GM12874 (cell line): ENCODE data around the gene WFDC12.

ENCODE experiments used
- TF ChIP-seq, protein P1 (sequence below): IDR thresholded peaks from 2 replicates; pipeline ENCODE4 v1.5.1; 2011; ENCODE audit warnings: low read depth, mild to moderate bottlenecking, control low read depth, low read length, moderate library complexity; ENCODE audit not compliant: insufficient read depth

Gene WFDC12, protein sequence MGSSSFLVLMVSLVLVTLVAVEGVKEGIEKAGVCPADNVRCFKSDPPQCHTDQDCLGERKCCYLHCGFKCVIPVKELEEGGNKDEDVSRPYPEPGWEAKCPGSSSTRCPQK

GRCh38 chr20:45124365-45124764 lies at the start of gene WFDC12:
Gene WFDC12, minus strand, starts transcription at chr20:45124465. Its CDS starts 18 bp downstream, at chr20:45124447.
- TF ChIP-seq, protein P1, sequence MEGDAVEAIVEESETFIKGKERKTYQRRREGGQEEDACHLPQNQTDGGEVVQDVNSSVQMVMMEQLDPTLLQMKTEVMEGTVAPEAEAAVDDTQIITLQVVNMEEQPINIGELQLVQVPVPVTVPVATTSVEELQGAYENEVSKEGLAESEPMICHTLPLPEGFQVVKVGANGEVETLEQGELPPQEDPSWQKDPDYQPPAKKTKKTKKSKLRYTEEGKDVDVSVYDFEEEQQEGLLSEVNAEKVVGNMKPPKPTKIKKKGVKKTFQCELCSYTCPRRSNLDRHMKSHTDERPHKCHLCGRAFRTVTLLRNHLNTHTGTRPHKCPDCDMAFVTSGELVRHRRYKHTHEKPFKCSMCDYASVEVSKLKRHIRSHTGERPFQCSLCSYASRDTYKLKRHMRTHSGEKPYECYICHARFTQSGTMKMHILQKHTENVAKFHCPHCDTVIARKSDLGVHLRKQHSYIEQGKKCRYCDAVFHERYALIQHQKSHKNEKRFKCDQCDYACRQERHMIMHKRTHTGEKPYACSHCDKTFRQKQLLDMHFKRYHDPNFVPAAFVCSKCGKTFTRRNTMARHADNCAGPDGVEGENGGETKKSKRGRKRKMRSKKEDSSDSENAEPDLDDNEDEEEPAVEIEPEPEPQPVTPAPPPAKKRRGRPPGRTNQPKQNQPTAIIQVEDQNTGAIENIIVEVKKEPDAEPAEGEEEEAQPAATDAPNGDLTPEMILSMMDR, result no peak

DNA sequence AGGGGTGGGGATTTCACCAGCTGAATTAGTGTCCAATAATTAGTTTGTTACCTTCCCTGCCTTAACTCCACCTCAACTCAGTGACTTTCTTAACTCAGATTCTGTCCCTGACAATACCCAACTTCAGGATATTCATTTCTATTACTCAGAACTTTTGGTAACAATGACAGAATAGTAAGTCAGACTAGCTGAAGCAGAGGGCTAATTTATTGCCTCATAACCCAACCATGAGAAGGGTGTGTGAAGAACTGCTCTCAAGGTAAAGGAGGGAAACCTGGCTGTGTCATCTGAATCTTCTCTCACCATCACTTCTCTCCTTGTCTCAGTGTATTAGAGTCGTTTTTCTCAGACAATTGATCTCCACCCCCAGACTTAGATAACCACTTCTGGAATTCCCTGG lies 49.3 kb upstream of the WFDC12 start:
- TF ChIP-seq, protein P1, result no peak

DNA sequence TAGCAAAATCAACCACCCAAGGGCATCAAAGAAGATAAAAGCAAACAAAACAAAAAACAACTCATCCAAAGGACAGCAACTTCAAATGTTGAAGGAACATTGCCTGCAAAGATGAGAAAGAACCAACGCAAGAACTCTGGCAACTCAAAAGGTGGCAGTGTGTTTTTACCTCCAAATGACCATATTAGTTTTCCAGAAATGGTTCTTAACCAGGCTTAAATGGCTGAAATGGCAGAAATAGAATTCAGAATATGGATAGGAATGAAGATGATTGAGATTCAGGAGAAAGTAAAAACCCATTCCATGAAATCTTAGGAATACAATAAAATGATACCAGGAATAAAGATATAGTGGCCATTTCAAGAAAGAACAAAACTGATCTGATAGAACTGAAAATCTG lies 40.6 kb upstream of the WFDC12 start:
- TF ChIP-seq, protein P1, result no peak

- TF ChIP-seq, protein P1, result no peak
These were observed 39.0 kb upstream of the WFDC12 start for GRCh38 chr20:45163083-45163803.

GRCh38 chr20:45157962-45158361 lies 33.7 kb upstream of the WFDC12 start:
- TF ChIP-seq, protein P1, result no peak

GRCh38 chr20:45156713-45157112 lies 32.4 kb upstream of the WFDC12 start:
- TF ChIP-seq, protein P1, result no peak

DNA sequence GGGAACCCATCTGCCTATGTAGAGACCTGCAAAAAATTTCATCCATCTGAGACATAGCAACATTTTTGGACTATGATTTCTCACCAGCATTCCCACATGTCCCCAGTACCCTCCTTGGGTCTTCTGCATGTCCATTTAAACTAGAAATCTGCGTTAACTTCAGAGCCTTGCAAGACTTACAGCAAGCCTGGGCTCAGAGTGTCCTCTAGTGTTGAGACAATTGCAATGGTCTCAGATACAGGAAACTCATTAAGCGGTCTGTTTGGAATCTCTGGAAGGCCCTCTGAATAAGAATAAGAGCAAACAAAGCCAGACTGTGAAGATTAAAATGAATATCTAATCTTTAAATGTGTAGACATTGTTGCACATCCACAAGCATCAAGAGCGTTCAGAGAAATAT lies 29.9 kb upstream of the WFDC12 start:
- TF ChIP-seq, protein P1, result no peak
